GM10248 (cell line): Measurements from ENCODE around the gene RNF13.

Experiments
- CTCF ChIA-PET: fragments of 300-600 bp; sonication (Branson Sonifier 250); formaldehyde crosslinking; extraction: SDS; loops from one replicate; lab custom pipeline; 2021; ENCODE audit warnings: antibody characterized with exemption; lab: Yijun Ruan, JAX
- POLR2A ChIA-PET: fragments of 350-650 bp; sonication (Branson Sonifier 250); formaldehyde crosslinking; extraction: SDS; loops from one replicate; lab custom pipeline; 2020; ENCODE audit warnings: antibody characterized with exemption; lab: Yijun Ruan, JAX
- DNase-seq: peaks from one replicate; pipeline ENCODE4 v3.0.0; 2012; ENCODE audit errors: extremely low spot score
- TF ChIP-seq, protein P1 (sequence below): IDR thresholded peaks from 2 replicates; pipeline ENCODE4 v1.5.1; 2012; ENCODE audit warnings: mild to moderate bottlenecking, low read depth; ENCODE audit errors: extremely low read depth, missing control alignments, control extremely low read depth

The RNF13 gene

GRCh38 chr3:149781741-149782140 lies 31.3 kb upstream of the RNF13 start:
- CTCF ChIA-PET: interaction anchor here (0.7 to 1.8 kb wide), 6 partner anchors 9 to 251 kb away, joined by 3 to 23 read pairs (median 4); no protein-coding TSS in a partner anchor
- DNase-seq: no peak
- POLR2A ChIA-PET: no interaction called here
- TF ChIP-seq, protein P1, sequence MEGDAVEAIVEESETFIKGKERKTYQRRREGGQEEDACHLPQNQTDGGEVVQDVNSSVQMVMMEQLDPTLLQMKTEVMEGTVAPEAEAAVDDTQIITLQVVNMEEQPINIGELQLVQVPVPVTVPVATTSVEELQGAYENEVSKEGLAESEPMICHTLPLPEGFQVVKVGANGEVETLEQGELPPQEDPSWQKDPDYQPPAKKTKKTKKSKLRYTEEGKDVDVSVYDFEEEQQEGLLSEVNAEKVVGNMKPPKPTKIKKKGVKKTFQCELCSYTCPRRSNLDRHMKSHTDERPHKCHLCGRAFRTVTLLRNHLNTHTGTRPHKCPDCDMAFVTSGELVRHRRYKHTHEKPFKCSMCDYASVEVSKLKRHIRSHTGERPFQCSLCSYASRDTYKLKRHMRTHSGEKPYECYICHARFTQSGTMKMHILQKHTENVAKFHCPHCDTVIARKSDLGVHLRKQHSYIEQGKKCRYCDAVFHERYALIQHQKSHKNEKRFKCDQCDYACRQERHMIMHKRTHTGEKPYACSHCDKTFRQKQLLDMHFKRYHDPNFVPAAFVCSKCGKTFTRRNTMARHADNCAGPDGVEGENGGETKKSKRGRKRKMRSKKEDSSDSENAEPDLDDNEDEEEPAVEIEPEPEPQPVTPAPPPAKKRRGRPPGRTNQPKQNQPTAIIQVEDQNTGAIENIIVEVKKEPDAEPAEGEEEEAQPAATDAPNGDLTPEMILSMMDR: no peak

DNA sequence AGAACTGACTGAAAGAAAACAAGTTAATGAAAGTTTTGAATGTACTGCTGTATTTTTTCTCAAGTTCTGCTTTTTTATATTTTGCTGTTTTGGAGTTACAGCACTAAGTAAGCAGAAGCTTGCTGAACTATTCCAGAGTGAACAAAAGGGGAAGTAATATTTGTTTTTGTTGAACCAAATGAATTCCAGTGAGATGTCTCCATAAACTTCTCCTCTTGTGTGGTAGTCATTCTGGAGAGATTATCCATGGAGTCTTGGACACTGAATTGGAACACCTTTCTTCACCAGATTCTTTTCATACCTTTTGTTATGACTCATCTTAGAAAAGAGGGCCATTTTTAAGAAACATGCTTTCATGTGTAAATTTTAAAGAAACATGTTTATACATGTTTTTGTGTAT lies 29.4 kb upstream of the RNF13 start:
- TF ChIP-seq, protein P1: no peak
- ChIA-PET CTCF (interaction anchor here (1.0 to 1.6 kb wide), 2 partner anchors 13 to 24 kb away, joined by 3 to 4 read pairs; no protein-coding TSS in a partner anchor), POLR2A (no interaction called here)
- DNase-seq: no peak

GRCh38 chr3:149784064-149784704 lies 28.8 kb upstream of the RNF13 start:
- ChIA-PET POLR2A (no interaction called here), CTCF (interaction anchor here (1.0 to 1.6 kb wide), 2 partner anchors 13 to 24 kb away, joined by 3 to 4 read pairs; no protein-coding TSS in a partner anchor)

DNA sequence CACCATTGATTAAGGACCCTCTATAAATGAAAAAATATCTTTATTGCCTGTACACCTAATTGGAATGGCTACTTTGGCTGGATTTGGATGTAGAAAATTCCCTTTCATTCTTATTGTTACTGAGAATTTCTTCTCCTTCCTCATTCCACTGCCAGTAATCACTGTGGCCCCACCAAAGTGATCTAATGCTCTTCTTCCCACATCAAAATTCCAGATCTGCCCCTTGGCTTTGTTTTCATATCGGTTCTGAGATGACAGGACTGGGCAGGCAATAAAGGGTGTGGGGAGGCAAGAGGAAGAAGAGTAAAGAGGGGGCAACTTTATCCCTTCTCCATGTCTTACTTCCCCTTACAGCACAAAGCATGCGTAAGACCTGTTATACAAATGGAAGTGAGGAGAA lies 22.7 kb upstream of the RNF13 start:
- ChIA-PET POLR2A (no interaction called here), CTCF (no interaction called here)
- TF ChIP-seq, protein P1: no peak
- no peak for DNase-seq

More at GRCh38 chr3:149784064-149784704, 28.8 kb upstream of the RNF13 start:
- TF ChIP-seq, protein P1: no peak
- DNase-seq: no peak

DNA sequence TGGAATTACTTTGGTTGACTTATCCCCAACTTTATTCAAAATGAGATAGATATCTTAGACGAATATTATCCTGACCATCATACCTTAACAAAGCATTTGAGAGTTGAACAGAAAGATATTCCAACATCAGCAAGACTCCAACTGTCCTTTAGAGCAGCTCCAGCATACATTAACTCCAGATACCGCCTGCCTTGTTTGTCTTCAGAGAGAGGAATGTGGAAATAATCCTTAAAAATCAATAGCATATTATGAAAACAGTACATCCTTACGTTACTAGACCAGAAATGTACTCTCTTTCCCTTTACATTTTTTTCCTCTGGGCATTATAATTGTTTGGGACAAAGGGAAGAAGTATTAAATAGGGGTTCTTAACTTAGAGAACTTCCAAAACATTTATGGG lies 22.3 kb upstream of the RNF13 start:
- POLR2A ChIA-PET: no interaction called here
- TF ChIP-seq, protein P1: no peak
- DNase-seq: no peak
- CTCF ChIA-PET: no interaction called here

DNA sequence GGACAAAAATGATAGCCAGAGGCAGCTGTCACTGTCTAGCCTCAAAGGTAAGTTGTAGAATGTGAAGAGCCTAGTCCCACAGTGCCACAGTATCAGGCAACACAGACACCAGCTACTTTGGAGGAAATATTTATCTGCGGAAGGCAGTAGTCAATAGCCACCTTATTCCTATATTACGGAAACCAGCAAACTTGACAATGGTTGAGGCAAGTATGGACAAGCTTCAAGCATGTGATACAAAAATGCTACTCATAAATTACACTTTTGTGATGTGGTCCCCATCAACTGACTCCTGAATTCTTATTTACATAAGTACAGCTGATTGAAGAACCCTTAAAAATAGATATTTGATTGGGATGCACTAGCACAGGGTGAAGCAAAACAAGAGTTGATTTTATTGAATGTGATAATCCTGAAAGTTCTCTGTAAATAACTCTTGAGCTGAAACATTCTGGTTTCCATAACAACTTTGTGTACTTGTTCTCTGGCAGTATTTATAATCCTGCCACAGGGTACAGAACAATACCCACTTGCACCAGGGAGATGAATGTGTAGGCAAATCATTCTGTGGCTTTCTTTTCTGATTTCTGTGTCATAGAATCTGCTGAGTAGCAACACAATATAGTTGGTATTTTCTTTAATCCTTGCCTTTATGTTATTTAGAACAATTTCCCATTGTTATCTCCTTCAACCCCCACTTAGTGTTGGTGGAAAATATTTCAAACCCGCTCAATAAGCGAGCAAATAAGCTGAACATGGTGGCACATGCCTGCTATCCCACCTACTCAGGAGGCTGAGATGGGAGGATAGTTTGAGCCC lies 20.4 kb upstream of the RNF13 start, which contains the start of gene ANKUB1:
ANKUB1 (minus strand) TSS at position 103 of the 819 bp plus-strand sequence. CDS start 188 bp downstream, outside the sequence.
- ChIA-PET POLR2A (no interaction called here), CTCF (interaction anchor here (1.3 to 2.2 kb wide), 3 partner anchors 9 to 21 kb away, joined by 6 to 10 read pairs (median 10); no protein-coding TSS in a partner anchor)
- DNase-seq: no peak
- TF ChIP-seq, protein P1: no peak
